Loucy (cell line): ENCODE measurements around the gene CARS2.
A peak's percentile ranks its signal among the peaks of the same experiment; 100 is the strongest.

ENCODE experiments used
- H2AFZ ChIP-seq: fragments of 200-600 bp; sonication (generic); 2 replicates; pipeline ENCODE4 v1.6.0; 2016; ENCODE audit warnings: antibody characterized with exemption, mild to moderate bottlenecking, low read length, moderate library complexity
- H3F3A ChIP-seq: fragments of 200-600 bp; 2 replicates; pipeline ENCODE4 v1.6.0; 2016; ENCODE audit warnings: antibody characterized with exemption, low read depth, mild to moderate bottlenecking
- H3K27me3 ChIP-seq: fragments of 200-600 bp; sonication (generic); 2 replicates; pipeline ENCODE4 v1.6.1; 2014; ENCODE audit warnings: low read length, mild to moderate bottlenecking; ENCODE audit not compliant: insufficient read depth, poor library complexity, severe bottlenecking
- H3K36me3 ChIP-seq: fragments of 200-600 bp; sonication (generic); 2 replicates; pipeline ENCODE4 v1.6.1; 2016; ENCODE audit warnings: low read length; ENCODE audit not compliant: insufficient read depth
- H3K4me1 ChIP-seq: fragments of 200-600 bp; sonication (generic); 2 replicates; pipeline ENCODE4 v1.5.1; 2014; ENCODE audit warnings: low read length, mild to moderate bottlenecking; ENCODE audit not compliant: insufficient read depth, poor library complexity, severe bottlenecking
- H3K4me2 ChIP-seq: fragments of 200-600 bp; sonication (generic); 2 replicates; pipeline ENCODE4 v1.6.0; 2014; ENCODE audit warnings: antibody characterized with exemption, low read length, low read depth, mild to moderate bottlenecking; ENCODE audit not compliant: poor library complexity, severe bottlenecking
- H3K4me3 ChIP-seq: fragments of 200-600 bp; sonication (generic); 2 replicates; pipeline ENCODE4 v1.5.1; 2014; ENCODE audit warnings: low read length, mild to moderate bottlenecking, mixed read lengths; ENCODE audit not compliant: poor library complexity, severe bottlenecking
- H3K79me2 ChIP-seq: fragments of 200-600 bp; sonication (generic); 2 replicates; pipeline ENCODE4 v1.6.1; 2014; ENCODE audit warnings: low read length; ENCODE audit not compliant: insufficient read depth
- H3K9ac ChIP-seq: fragments of 200-600 bp; sonication (generic); 2 replicates; pipeline ENCODE4 v1.6.0; 2014; ENCODE audit warnings: mild to moderate bottlenecking, low read depth, low read length, moderate library complexity; ENCODE audit not compliant: poor library complexity, severe bottlenecking
- H3K9me2 ChIP-seq: fragments of 200-600 bp; sonication (generic); replicated peaks from 2 replicates; pipeline ENCODE4 v1.6.1; 2016; ENCODE audit warnings: low read depth, low read length, mixed read lengths
- H3K9me3 ChIP-seq: fragments of 200-600 bp; sonication (generic); 2 replicates; pipeline ENCODE4 v1.6.1; 2014; ENCODE audit warnings: mild to moderate bottlenecking, antibody characterized with exemption, low read length, low read depth; ENCODE audit not compliant: insufficient read depth
- H4K20me1 ChIP-seq: fragments of 200-600 bp; sonication (generic); 2 replicates; pipeline ENCODE4 v1.6.0; 2014; ENCODE audit warnings: antibody characterized with exemption, low read length, mild to moderate bottlenecking; ENCODE audit not compliant: insufficient read depth, poor library complexity, severe bottlenecking
- EZH2phosphoT487 ChIP-seq: fragments of 200-600 bp; IDR thresholded peaks from 2 replicates; pipeline ENCODE4 v1.6.1; 2018; ENCODE audit warnings: antibody characterized with exemption, mild to moderate bottlenecking, moderate library complexity, borderline replicate concordance
- TF ChIP-seq, protein P1 (sequence below): fragments of 200-600 bp; sonication (generic); conservative IDR thresholded peaks from 2 replicates; pipeline ENCODE4 v1.5.1; 2014; ENCODE audit warnings: mild to moderate bottlenecking, antibody characterized with exemption, low read length

The CARS2 gene

GRCh38 chr13:110616103-110617101, 89.5 kb downstream of the CARS2 start:
- Histone ChIP-seq H3K36me3 (no peaks in the 10 kb centered on the region), H3K9me3 (no peaks in the 10 kb centered on the region)

DNA sequence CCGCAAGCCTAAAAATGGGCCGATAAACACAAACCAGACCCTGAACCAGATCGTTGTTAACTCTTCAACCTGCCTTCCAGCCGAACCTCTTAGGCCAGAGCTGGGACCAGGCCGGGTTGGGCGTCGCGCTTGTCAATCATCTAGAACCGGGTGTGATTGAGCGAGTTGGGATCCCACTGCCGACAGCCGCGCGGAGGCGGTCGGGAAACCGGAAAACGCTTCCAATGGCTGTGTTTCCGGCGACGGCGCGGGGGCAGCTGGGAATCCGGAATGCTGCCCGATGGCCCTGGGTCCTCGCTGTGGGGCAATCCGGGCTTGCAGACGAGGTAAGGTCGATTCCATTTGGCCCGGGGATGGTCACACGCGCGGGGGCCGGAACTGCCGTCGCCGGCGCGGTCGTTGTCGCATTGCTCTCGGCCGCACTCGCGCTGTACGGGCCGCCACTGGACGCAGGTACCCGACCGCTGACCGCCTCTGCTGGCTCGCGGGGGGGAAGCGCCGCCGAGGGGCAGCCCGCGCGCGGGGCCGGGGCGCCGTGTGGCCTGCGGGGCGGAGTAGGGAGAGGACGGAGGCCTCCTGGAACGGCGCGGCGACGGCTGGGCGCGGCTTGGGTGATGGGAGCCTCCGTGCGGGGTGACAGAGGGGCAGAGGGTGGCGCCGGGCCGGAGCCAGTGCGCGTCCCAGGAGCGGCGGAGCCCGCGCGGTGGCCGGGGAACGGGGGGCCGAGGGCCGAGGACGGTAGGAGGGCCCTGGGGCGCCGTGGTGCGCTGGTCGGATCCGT, 90.4 kb downstream of the CARS2 start, which contains the start of gene NAXD:
Gene NAXD, plus strand, starts transcription at position 224 of the 781 bp plus-strand sequence. Its CDS starts 57 bp downstream, at position 281.
- peak within 1 kb of the TSS; percentile 85 for H2AFZ ChIP-seq
- TF ChIP-seq EZH2phosphoT487, result no peak
- TF ChIP-seq, protein P1, sequence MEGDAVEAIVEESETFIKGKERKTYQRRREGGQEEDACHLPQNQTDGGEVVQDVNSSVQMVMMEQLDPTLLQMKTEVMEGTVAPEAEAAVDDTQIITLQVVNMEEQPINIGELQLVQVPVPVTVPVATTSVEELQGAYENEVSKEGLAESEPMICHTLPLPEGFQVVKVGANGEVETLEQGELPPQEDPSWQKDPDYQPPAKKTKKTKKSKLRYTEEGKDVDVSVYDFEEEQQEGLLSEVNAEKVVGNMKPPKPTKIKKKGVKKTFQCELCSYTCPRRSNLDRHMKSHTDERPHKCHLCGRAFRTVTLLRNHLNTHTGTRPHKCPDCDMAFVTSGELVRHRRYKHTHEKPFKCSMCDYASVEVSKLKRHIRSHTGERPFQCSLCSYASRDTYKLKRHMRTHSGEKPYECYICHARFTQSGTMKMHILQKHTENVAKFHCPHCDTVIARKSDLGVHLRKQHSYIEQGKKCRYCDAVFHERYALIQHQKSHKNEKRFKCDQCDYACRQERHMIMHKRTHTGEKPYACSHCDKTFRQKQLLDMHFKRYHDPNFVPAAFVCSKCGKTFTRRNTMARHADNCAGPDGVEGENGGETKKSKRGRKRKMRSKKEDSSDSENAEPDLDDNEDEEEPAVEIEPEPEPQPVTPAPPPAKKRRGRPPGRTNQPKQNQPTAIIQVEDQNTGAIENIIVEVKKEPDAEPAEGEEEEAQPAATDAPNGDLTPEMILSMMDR, result no peak
- H3K4me1 ChIP-seq, result peaks cover 23% of the 10 kb centered on the region
- no peaks in the 10 kb centered on the region for H3K36me3 ChIP-seq
- peak within 1 kb of the TSS; percentile 81 for H3K4me3 ChIP-seq
- H3K9me3 ChIP-seq, result no peaks in the 10 kb centered on the region
- H3K9me2 ChIP-seq, result no peaks in the 10 kb centered on the region
- peak within 1 kb of the TSS; percentile 96 for H3K4me2 ChIP-seq
- peak within 1 kb of the TSS; percentile 74 for H3K9ac ChIP-seq
- peaks cover 49% of the 10 kb centered on the region for H3K79me2 ChIP-seq
- H3F3A ChIP-seq, result no peaks in the 10 kb centered on the region
- H4K20me1 ChIP-seq, result peaks cover 18% of the 10 kb centered on the region
- H3K27me3 ChIP-seq, result peaks cover 17% of the 10 kb centered on the region

More at GRCh38 chr13:110616103-110617101, 89.5 kb downstream of the CARS2 start:
- no peaks in the 10 kb centered on the region for H3F3A ChIP-seq
- H3K79me2 ChIP-seq, result peaks cover 58% of the 10 kb centered on the region
- no peaks in the 10 kb centered on the region for H3K9me2 ChIP-seq
- H3K4me3 ChIP-seq, result peak overlapping the region; percentile 81
- peaks cover 18% of the 10 kb centered on the region for H4K20me1 ChIP-seq
- H3K4me1 ChIP-seq, result peaks cover 23% of the 10 kb centered on the region
- H3K9ac ChIP-seq, result peak overlapping the region; percentile 74
- peak overlapping the region; percentile 96 for H3K4me2 ChIP-seq
- peaks cover 17% of the 10 kb centered on the region for H3K27me3 ChIP-seq
- no peak for TF ChIP-seq EZH2phosphoT487
- TF ChIP-seq, protein P1, result peak; percentile 64
- H2AFZ ChIP-seq, result peak overlapping the region; percentile 85

- H3K9me2 ChIP-seq, result no peaks in the 10 kb centered on the region
- peak overlapping the region; percentile 74 for H3K9ac ChIP-seq
- H3K4me1 ChIP-seq, result peaks cover 23% of the 10 kb centered on the region
Observed at GRCh38 chr13:110615005-110615321, 91.0 kb downstream of the CARS2 start.

More at GRCh38 chr13:110615005-110615321, 91.0 kb downstream of the CARS2 start:
- H3K79me2 ChIP-seq, result peaks cover 44% of the 10 kb centered on the region
- peaks cover 18% of the 10 kb centered on the region for H4K20me1 ChIP-seq
- no peaks in the 10 kb centered on the region for H3K36me3 ChIP-seq
- peak overlapping the region; percentile 85 for H2AFZ ChIP-seq
- H3K4me3 ChIP-seq, result peak overlapping the region; percentile 81
- no peaks in the 10 kb centered on the region for H3K9me3 ChIP-seq
- H3K27me3 ChIP-seq, result peaks cover 17% of the 10 kb centered on the region
- H3K4me2 ChIP-seq, result peak overlapping the region; percentile 96
- no peaks in the 10 kb centered on the region for H3F3A ChIP-seq
- no peak for TF ChIP-seq EZH2phosphoT487
- TF ChIP-seq, protein P1, result no peak
